Measurements from ENCODE around the gene TFG.
A peak's percentile ranks its signal among the peaks of the same experiment; 100 is the strongest.

The TFG gene

GRCh38 chr3:100725935-100726513, 16.7 kb downstream of the TFG start:
- no peak for TF ChIP-seq Cebpa-rat (IDR thresholded peaks at IDR 0.05)
- no peak overlapping the region for H3K27ac ChIP-seq
- no peak overlapping the region for H3K4me3 ChIP-seq
- peaks cover 77% of the 10 kb centered on the region for H3K36me3 ChIP-seq
- no peaks in the 10 kb centered on the region; the same call in 1 of the 2 replicates for H3K9me3 ChIP-seq
- H3K4me2 ChIP-seq, result no peak overlapping the region
- H3K9ac ChIP-seq, result no peak overlapping the region
- no peaks in the 10 kb centered on the region for H3K27me3 ChIP-seq
- H4K20me1 ChIP-seq, result peaks cover 62% of the 10 kb centered on the region
- 0 out of 2 replicates have a peak, but pooled peaks cover 10% of the 10 kb centered on the region for H3K4me1 ChIP-seq

GRCh38 chr3:100726706-100727105, 17.4 kb downstream of the TFG start:
- Histone ChIP-seq H3K27me3 (no peaks in the 10 kb centered on the region), H3K9ac (no peak overlapping the region), H4K20me1 (peaks cover 58% of the 10 kb centered on the region), H3K36me3 (peaks cover 74% of the 10 kb centered on the region), H3K9me3 (no peaks in the 10 kb centered on the region), H3K4me1 (0 out of 2 replicates have a peak, but pooled peaks cover 10% of the 10 kb centered on the region), H3K4me3 (no peak overlapping the region), H3K27ac (no peak overlapping the region), H3K4me2 (no peak overlapping the region)
- TF ChIP-seq Cebpa-rat (IDR thresholded peaks at IDR 0.05), result no peak

GRCh38 chr3:100730524-100730923, 21.2 kb downstream of the TFG start:
- peaks cover 77% of the 10 kb centered on the region for H3K36me3 ChIP-seq
- 0 out of 2 replicates have a peak, but pooled peaks cover 10% of the 10 kb centered on the region for H3K4me1 ChIP-seq
- TF ChIP-seq Cebpa-rat (IDR thresholded peaks at IDR 0.05), result no peak
- 0 out of 2 replicates have a peak overlapping the region, but pooled peaks have one; percentile 11 for H3K4me2 ChIP-seq
- H3K27me3 ChIP-seq, result no peaks in the 10 kb centered on the region
- no peak overlapping the region for H3K9ac ChIP-seq
- H4K20me1 ChIP-seq, result peaks cover 66% of the 10 kb centered on the region
- H3K27ac ChIP-seq, result no peak overlapping the region
- H3K9me3 ChIP-seq, result no peaks in the 10 kb centered on the region
- no peak overlapping the region for H3K4me3 ChIP-seq

GRCh38 chr3:100732435-100732834, 23.1 kb downstream of the TFG start:
- H3K27ac ChIP-seq, result no peak overlapping the region
- peaks cover 78% of the 10 kb centered on the region for H3K36me3 ChIP-seq
- no peak overlapping the region for H3K4me3 ChIP-seq
- no peak for TF ChIP-seq Cebpa-rat (IDR thresholded peaks at IDR 0.05)
- H3K9ac ChIP-seq, result no peak overlapping the region
- H3K9me3 ChIP-seq, result no peaks in the 10 kb centered on the region
- H3K4me1 ChIP-seq, result 0 out of 2 replicates have a peak, but pooled peaks cover 10% of the 10 kb centered on the region
- H4K20me1 ChIP-seq, result peaks cover 53% of the 10 kb centered on the region
- H3K27me3 ChIP-seq, result no peaks in the 10 kb centered on the region
- H3K4me2 ChIP-seq, result no peak overlapping the region

GRCh38 chr3:100737334-100737733, 28.0 kb downstream of the TFG start:
- no peak overlapping the region for H3K9ac ChIP-seq
- H3K4me1 ChIP-seq, result no peaks in the 10 kb centered on the region
- peaks cover 35% of the 10 kb centered on the region for H4K20me1 ChIP-seq
- H3K27ac ChIP-seq, result no peak overlapping the region
- no peaks in the 10 kb centered on the region for H3K27me3 ChIP-seq
- no peak overlapping the region for H3K4me2 ChIP-seq
- peaks cover 91% of the 10 kb centered on the region for H3K36me3 ChIP-seq
- no peak overlapping the region for H3K4me3 ChIP-seq
- no peaks in the 10 kb centered on the region for H3K9me3 ChIP-seq
- no peak for TF ChIP-seq Cebpa-rat (IDR thresholded peaks at IDR 0.05)

- Histone ChIP-seq H4K20me1 (peaks cover 24% of the 10 kb centered on the region), H3K27me3 (no peaks in the 10 kb centered on the region), H3K4me1 (no peaks in the 10 kb centered on the region), H3K27ac (no peak overlapping the region), H3K4me3 (no peak overlapping the region), H3K4me2 (no peak overlapping the region), H3K9me3 (no peaks in the 10 kb centered on the region), H3K36me3 (peaks cover 94% of the 10 kb centered on the region), H3K9ac (no peak overlapping the region)
- TF ChIP-seq Cebpa-rat (IDR thresholded peaks at IDR 0.05), result no peak
Observed at GRCh38 chr3:100740207-100740606, 30.9 kb downstream of the TFG start.

GRCh38 chr3:100743535-100743934, 34.2 kb downstream of the TFG start:
- TF ChIP-seq Cebpa-rat (IDR thresholded peaks at IDR 0.05), result no peak
- Histone ChIP-seq H3K9me3 (no peaks in the 10 kb centered on the region), H3K27ac (no peak overlapping the region), H3K4me3 (no peak overlapping the region), H3K4me1 (no peaks in the 10 kb centered on the region), H3K9ac (no peak overlapping the region), H3K4me2 (no peak overlapping the region), H3K27me3 (no peaks in the 10 kb centered on the region), H3K36me3 (peaks cover 91% of the 10 kb centered on the region), H4K20me1 (peaks cover 6% of the 10 kb centered on the region)

- Histone ChIP-seq H3K27me3 (no peaks in the 10 kb centered on the region), H3K4me1 (no peaks in the 10 kb centered on the region), H4K20me1 (peaks cover 6% of the 10 kb centered on the region), H3K9me3 (no peaks in the 10 kb centered on the region), H3K9ac (no peak overlapping the region), H3K4me3 (no peak overlapping the region), H3K27ac (no peak overlapping the region), H3K36me3 (peaks cover 91% of the 10 kb centered on the region), H3K4me2 (no peak overlapping the region)
- no peak for TF ChIP-seq Cebpa-rat (IDR thresholded peaks at IDR 0.05)
Observed at GRCh38 chr3:100744671-100745070, 35.4 kb downstream of the TFG start.

GRCh38 chr3:100745617-100746016, 36.3 kb downstream of the TFG start:
- H3K36me3 ChIP-seq, result peaks cover 88% of the 10 kb centered on the region
- no peaks in the 10 kb centered on the region for H3K27me3 ChIP-seq
- no peak overlapping the region for H3K4me3 ChIP-seq
- no peak overlapping the region for H3K9ac ChIP-seq
- no peaks in the 10 kb centered on the region for H3K4me1 ChIP-seq
- no peak overlapping the region for H3K4me2 ChIP-seq
- H4K20me1 ChIP-seq, result peaks cover 6% of the 10 kb centered on the region
- H3K27ac ChIP-seq, result no peak overlapping the region
- no peak for TF ChIP-seq Cebpa-rat (IDR thresholded peaks at IDR 0.05)
- no peaks in the 10 kb centered on the region for H3K9me3 ChIP-seq

- Histone ChIP-seq H3K27me3 (no peaks in the 10 kb centered on the region), H3K9ac (no peak overlapping the region), H3K4me3 (no peak overlapping the region), H3K4me2 (no peak overlapping the region), H3K27ac (no peak overlapping the region), H3K4me1 (no peaks in the 10 kb centered on the region), H4K20me1 (peaks cover 6% of the 10 kb centered on the region), H3K9me3 (no peaks in the 10 kb centered on the region), H3K36me3 (peaks cover 89% of the 10 kb centered on the region)
- no peak for TF ChIP-seq Cebpa-rat (IDR thresholded peaks at IDR 0.05)
Observed at GRCh38 chr3:100746092-100746491, 36.8 kb downstream of the TFG start.

- no peak overlapping the region for H3K9ac ChIP-seq
- H3K4me1 ChIP-seq, result no peaks in the 10 kb centered on the region
- no peak overlapping the region for H3K4me3 ChIP-seq
- no peak for TF ChIP-seq Cebpa-rat (IDR thresholded peaks at IDR 0.05)
- H3K27me3 ChIP-seq, result no peaks in the 10 kb centered on the region
- H3K4me2 ChIP-seq, result no peak overlapping the region
- peaks cover 92% of the 10 kb centered on the region for H3K36me3 ChIP-seq
- no peak overlapping the region for H3K27ac ChIP-seq
- peaks cover 6% of the 10 kb centered on the region for H4K20me1 ChIP-seq
- no peaks in the 10 kb centered on the region for H3K9me3 ChIP-seq
Observed at GRCh38 chr3:100748220-100748619, 38.9 kb downstream of the TFG start.

All from BLaER1 (cell line).